Epidermal melanocyte (primary cell): ENCODE data around the gene MIAT.
"Not testable (repeated sequence)": the region's sequence is repeated elsewhere in the genome, so short reads cannot be mapped to it uniquely, and the experiment has no call there.

Experiments
- DNase-seq: peaks from one replicate; pipeline ENCODE4 v3.0.0; 2011; ENCODE audit warnings: low spot score; ENCODE audit not compliant: insufficient read length

The MIAT gene

DNA sequence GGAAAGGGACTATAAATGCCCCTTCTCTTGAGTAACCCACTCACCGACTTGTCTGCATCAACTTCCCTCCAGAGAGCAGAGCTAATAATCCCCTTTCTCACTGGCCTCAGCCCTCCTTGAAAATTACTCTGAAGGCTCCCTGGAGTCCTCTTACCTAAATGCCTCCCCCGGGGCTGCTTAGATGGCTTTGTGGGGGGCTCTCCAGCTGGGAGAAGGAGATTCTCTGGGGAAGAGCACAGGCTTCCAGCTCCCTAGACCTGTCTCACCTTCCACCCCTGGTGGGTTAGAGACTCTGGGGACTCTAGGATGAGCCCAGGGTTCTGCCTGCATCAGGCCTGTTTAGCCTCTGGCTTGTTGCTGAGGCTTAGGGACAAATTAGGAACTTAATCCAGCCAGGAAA is 39.8 kb downstream of the MIAT start:
- no peak for DNase-seq

GRCh38 chr22:26700462-26700861 is 43.1 kb downstream of the MIAT start:
- no peak for DNase-seq

- DNase-seq, result no peak
Measured at GRCh38 chr22:26700886-26701285, 43.5 kb downstream of the MIAT start.

DNA sequence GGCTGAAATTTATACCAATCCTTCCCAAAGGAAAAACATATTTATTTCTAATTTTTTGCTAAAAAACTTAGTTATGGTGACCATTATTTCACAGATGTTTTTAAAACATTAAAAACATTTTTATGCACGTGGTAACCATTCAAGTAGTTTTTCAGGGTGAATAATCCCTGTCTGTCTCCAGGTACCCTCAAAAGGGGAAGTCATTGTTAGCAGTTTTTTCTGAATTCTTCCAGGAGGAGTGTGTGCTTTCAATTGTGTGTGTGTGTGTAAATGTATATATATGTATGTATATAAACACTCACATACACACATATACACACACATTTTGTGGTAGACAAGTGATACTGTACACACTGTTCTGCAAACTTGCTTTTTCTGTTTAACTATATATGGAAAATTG is 43.9 kb downstream of the MIAT start:
- DNase-seq, result no peak

DNA sequence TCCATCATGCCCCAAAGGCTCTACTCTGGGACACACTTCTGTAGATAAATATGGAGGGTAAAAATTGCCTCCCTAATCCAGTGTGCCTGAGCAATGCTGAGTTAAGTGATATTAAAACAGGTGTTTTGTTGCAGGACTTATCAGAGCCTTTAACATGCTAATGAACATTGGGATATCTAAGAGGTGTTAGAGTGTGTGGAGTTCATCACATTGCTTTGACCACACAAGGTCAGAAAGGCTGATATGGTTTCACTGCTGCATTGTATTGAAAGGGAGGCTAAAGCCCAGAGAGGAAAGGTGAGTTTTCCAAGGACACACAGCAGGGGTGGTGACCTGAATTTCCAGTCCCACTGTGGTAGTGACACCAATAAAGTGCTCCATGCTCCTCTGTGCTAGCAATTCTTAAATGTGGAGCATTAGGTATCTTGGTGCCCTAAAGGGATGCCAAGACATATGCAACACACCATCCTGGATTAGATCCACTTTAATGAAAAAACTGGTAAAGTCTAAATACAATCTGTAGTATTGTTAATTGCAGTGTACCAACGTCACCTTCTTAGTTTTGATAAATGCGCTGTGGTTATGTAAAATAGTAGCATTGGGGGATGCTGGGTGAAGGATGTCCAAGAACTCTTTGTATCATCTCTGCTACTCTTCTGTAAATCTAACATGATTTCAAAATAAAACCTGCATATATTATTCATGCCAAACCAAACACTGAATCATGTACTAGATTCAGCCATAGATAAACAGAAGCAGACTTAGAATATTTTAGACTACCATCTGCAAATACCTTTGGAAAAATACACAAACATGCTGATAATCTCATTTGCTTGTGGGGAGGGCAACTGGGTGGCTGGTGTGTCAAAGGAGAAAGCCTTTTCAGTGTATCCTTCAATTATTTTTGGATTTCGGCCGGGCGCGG is 45.8 kb downstream of the MIAT start:
- DNase-seq, result no peak

DNA sequence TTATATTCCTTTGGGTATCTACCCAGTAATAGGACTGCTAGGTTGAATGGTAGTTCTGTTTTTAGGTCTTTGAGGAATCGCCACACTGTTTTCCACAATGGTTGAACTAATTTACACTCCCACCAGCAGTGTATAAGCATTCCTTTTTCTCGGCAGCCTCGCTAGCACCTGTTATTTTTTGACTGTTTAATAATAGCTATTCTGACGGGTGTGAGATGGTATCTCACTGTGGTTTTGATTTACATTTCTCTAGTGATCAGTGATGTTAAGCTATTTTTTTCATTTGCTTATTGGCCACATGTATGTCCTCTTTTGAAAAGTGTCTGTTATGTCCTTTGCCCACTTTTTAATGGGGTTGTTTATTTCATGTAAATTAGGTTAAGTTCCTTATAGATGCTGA is 48.0 kb downstream of the MIAT start:
- not testable (repeated sequence) for DNase-seq

DNA sequence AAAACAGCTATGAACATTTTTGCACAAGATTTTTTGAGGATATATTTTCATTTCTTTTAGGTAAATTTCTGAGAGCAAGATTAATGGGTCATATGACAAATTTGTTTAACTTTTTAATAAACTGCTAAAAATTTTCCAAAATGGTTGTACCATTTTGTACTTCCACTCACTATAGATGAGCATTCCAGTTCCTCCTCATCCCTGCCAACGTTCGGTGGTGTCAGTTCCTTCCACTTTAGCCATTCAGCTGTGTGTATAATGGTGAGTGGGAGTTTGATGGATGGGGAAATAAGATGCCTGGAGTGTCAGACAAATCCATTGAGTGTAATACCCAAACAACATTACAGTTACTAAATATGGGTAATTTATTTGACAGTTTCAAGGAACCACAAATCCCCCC is 49.7 kb downstream of the MIAT start:
- no peak for DNase-seq

DNA sequence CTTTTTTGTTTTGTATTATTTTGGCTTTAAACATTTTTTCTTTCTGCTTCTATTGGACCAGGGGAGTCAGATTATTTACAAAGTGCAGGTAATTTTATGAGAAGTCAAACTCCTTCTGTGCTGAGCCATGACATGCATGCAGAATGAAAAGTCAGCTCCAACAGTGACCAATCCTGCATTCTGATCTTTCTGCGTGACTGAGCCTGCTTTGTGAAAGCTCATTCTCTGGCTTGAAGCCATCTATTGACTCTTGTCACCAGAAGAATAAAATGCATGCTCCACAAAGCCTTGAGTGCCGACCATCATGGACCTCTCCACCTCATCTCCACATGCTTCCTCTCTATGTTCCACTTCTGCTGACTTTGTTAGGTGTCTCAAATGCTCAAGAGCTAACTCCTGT is 50.2 kb downstream of the MIAT start:
- DNase-seq, result no peak

- no peak for DNase-seq
Measured at GRCh38 chr22:26708256-26709009, 51.0 kb downstream of the MIAT start.

DNA sequence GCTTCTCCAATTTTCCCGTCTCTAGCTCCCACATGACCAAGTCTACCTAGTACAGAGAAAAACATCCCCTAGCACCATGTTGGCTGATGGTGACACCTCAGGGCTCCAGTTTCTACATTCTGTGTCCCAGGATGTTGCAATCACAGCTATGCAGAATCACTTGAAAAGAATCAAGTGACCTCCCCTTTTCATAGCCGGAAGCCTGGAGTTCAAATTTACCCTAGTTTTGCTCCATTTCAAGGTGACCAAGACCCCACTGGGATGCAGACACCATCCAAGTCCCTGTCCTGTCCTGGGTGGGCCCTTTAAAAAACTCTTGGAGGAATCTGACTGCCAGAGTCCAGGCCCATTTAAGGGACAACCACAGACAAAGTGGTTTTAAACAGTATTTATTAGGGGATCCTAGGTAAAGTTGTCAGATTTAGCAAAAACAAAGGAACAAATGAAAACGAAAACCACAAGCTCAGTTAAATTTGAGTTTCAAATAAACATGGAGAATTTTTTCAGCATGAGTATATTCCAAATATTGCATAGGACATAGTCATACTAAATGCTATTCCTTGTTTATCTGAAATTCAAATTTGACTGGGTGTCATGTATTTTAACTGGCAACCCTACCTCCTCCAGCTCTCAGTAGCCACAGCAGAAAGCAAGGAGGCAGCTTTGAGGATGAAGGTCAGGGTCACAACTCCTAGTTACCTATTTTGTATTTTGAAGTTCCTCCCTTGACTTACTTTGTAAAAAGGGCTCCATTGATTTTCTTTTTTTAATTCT is 52.4 kb downstream of the MIAT start:
- no peak for DNase-seq

GRCh38 chr22:26711205-26711963 is 54.0 kb downstream of the MIAT start:
- no peak for DNase-seq

GRCh38 chr22:26712158-26712557 is 54.8 kb downstream of the MIAT start:
- no peak for DNase-seq

- no peak for DNase-seq
Measured at GRCh38 chr22:26713823-26714449, 56.5 kb downstream of the MIAT start.

GRCh38 chr22:26714971-26715370 is 57.6 kb downstream of the MIAT start:
- no peak for DNase-seq

GRCh38 chr22:26715392-26715936 is 58.1 kb downstream of the MIAT start:
- no peak for DNase-seq

GRCh38 chr22:26718488-26718887 is 61.1 kb downstream of the MIAT start:
- DNase-seq, result no peak

DNA sequence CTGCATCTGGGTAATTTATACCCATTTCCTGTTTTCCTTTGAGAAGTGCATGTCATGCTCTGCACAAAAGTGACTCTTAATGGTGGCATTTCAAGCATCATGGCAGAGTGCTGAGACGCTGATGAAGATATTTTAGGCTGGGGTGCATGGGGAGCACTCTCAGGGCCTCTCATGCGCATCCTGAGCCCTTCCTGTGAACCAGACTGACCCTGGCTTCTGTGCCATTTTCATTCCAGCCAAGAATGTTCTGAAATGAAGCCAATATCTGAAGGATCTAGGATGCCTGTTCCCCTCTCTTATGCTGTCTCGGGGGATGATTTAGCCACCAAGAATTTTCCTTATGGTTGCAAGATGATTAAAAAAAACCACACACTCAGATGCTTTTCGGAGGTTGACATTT is 61.5 kb downstream of the MIAT start:
- DNase-seq, result peak; percentile 67

GRCh38 chr22:26722159-26722558 is 64.8 kb downstream of the MIAT start:
- no peak for DNase-seq

GRCh38 chr22:26724414-26724813 is 67.0 kb downstream of the MIAT start:
- DNase-seq, result no peak

GRCh38 chr22:26725012-26725676 is 67.8 kb downstream of the MIAT start:
- DNase-seq, result no peak
